Measurements from ENCODE around the gene NXPH3. TPM values are rescaled to one million over a fixed set of nuclear protein-coding genes. Genes with fewer than 3 reads are reported as not detected.

NXPH3 gene
- total RNA-seq, 2 experiments from 2014 or later: 0.20 to 0.29 TPM

- POLR2A ChIA-PET: interaction anchor here (0.7 to 1.2 kb wide), 2 partner anchors 126 to 729 kb away, joined by 3 read pairs; no protein-coding TSS in a partner anchor
- Mint-ChIP-seq H3K27ac (no peak overlapping the region), H3K4me3 (no peak overlapping the region), H3K27me3 (peaks cover 45% of the 10 kb centered on the region), H3K4me1 (ENCODE audit: low read depth) (peaks cover 24% of the 10 kb centered on the region), H3K9me3 (no peaks in the 10 kb centered on the region), H3K36me3 (ENCODE audit: low read depth) (no peaks in the 10 kb centered on the region)
- intact Hi-C loops (cut with micrococcal nuclease): loop anchor here (10.0 kb wide), 3 partner anchors 212 to 422 kb away; partner anchors contain the start of genes DLX3 and KAT7
- DNase-seq (no peak), ATAC-seq (no peak)
- CTCF ChIA-PET: interaction anchor here (2.4 to 22.8 kb wide), 2 partner anchors 16 to 130 kb away, joined by 9 to 780 read pairs; partner anchors contain the start of gene SLC35B1
- TF ChIP-seq CTCF (IDR thresholded peaks at IDR 0.05): no peak
These were observed 2.8 kb upstream of the NXPH3 start for GRCh38 chr17:49572806-49573420.

- DNase-seq (no peak), ATAC-seq (no peak)
- Mint-ChIP-seq H3K27ac (no peak overlapping the region), H3K9me3 (no peaks in the 10 kb centered on the region), H3K36me3 (ENCODE audit: low read depth) (no peaks in the 10 kb centered on the region), H3K4me3 (no peak overlapping the region), H3K4me1 (ENCODE audit: low read depth) (peaks cover 21% of the 10 kb centered on the region), H3K27me3 (peaks cover 48% of the 10 kb centered on the region)
- intact Hi-C loops (cut with micrococcal nuclease): loop anchor here (10.0 kb wide), 3 partner anchors 211 to 421 kb away; partner anchors contain the start of genes DLX3 and KAT7
- ChIA-PET POLR2A (interaction anchor here (0.6 to 1.2 kb wide), 4 partner anchors 121 to 730 kb away, joined by 3 read pairs; no protein-coding TSS in a partner anchor), CTCF (interaction anchor here (0.9 to 22.8 kb wide), 4 partner anchors 17 to 423 kb away, joined by 3 to 780 read pairs (median 3); partner anchors contain the start of gene SLC35B1)
- TF ChIP-seq CTCF (IDR thresholded peaks at IDR 0.05): no peak
These were observed 2.0 kb upstream of the NXPH3 start for GRCh38 chr17:49573510-49574322.

- H3K4me1 Mint-ChIP-seq (ENCODE audit: low read depth): peaks cover 21% of the 10 kb centered on the region
- no peaks in the 10 kb centered on the region for H3K36me3 Mint-ChIP-seq (ENCODE audit: low read depth)
- no peak for TF ChIP-seq CTCF (IDR thresholded peaks at IDR 0.05)
- no peak overlapping the region for H3K4me3 Mint-ChIP-seq
- no peak overlapping the region for H3K27ac Mint-ChIP-seq
- no peak for ATAC-seq
- no peak for DNase-seq
- H3K27me3 Mint-ChIP-seq: peaks cover 50% of the 10 kb centered on the region
- intact Hi-C loops (cut with micrococcal nuclease): loop anchor here (10.0 kb wide), 3 partner anchors 210 to 420 kb away; partner anchors contain the start of genes DLX3 and KAT7
- CTCF ChIA-PET: interaction anchor here (0.9 to 22.8 kb wide), 5 partner anchors 18 to 422 kb away, joined by 3 to 780 read pairs (median 3); partner anchors contain the start of gene SLC35B1
- POLR2A ChIA-PET: interaction anchor here (0.6 to 1.3 kb wide), 3 partner anchors 113 to 276 kb away, joined by 3 to 5 read pairs (median 3); no protein-coding TSS in a partner anchor
- H3K9me3 Mint-ChIP-seq: no peaks in the 10 kb centered on the region
These were observed 1.3 kb upstream of the NXPH3 start for GRCh38 chr17:49574323-49574781.

- no peak for TF ChIP-seq CTCF (IDR thresholded peaks at IDR 0.05)
- ATAC-seq (no peak), DNase-seq (no peak)
- intact Hi-C loops (cut with micrococcal nuclease): loop anchor here (10.0 kb wide), 3 partner anchors 210 to 420 kb away; partner anchors contain the start of genes DLX3 and KAT7
- Mint-ChIP-seq H3K27me3 (peaks cover 50% of the 10 kb centered on the region), H3K27ac (no peak overlapping the region), H3K4me1 (ENCODE audit: low read depth) (peaks cover 21% of the 10 kb centered on the region), H3K4me3 (peak overlapping the region; percentile 7), H3K36me3 (ENCODE audit: low read depth) (no peaks in the 10 kb centered on the region), H3K9me3 (no peaks in the 10 kb centered on the region)
- ChIA-PET POLR2A (interaction anchor here (1.1 to 1.3 kb wide), 2 partner anchors 112 to 121 kb away, joined by 3 to 5 read pairs; no protein-coding TSS in a partner anchor), CTCF (interaction anchor here (0.6 to 22.8 kb wide), 9 partner anchors 16 to 421 kb away, joined by 3 to 780 read pairs (median 3); partner anchors contain the start of gene SLC35B1)
These were observed 559 bp upstream of the NXPH3 start for GRCh38 chr17:49574945-49575678.
